GM12865 (cell line): ENCODE data around the gene ENSA.
"Not testable (repeated sequence)": the region's sequence is repeated elsewhere in the genome, so short reads cannot be mapped to it uniquely, and the experiment has no call there.

ENCODE experiments used
- DNase-seq: peaks from one replicate; pipeline ENCODE4 v3.0.0; 2010; ENCODE audit warnings: low read depth
- H3K4me3 ChIP-seq: 2 replicates; pipeline ENCODE4 v1.5.1; 2011; ENCODE audit warnings: mild to moderate bottlenecking, low read depth, low read length, control low read depth
- CTCF ChIP-seq: IDR thresholded peaks from 2 replicates; pipeline ENCODE4 v1.5.1; 2011; ENCODE audit warnings: low read length, control low read depth, low read depth, inconsistent platforms; ENCODE audit not compliant: insufficient read depth; ENCODE audit errors: missing control alignments

ENSA gene

GRCh38 chr1:150604226-150604588 is 25.2 kb downstream of the ENSA start:
- no peak for DNase-seq
- TF ChIP-seq CTCF, result no peak
- H3K4me3 ChIP-seq, result no peak overlapping the region

- DNase-seq, result no peak
- no peak for TF ChIP-seq CTCF
- H3K4me3 ChIP-seq, result no peak overlapping the region
These were observed 25.7 kb downstream of the ENSA start for GRCh38 chr1:150603711-150604110.

- H3K4me3 ChIP-seq, DNase-seq: not testable (repeated sequence)
These were observed 27.0 kb downstream of the ENSA start for GRCh38 chr1:150602372-150602771.

DNA sequence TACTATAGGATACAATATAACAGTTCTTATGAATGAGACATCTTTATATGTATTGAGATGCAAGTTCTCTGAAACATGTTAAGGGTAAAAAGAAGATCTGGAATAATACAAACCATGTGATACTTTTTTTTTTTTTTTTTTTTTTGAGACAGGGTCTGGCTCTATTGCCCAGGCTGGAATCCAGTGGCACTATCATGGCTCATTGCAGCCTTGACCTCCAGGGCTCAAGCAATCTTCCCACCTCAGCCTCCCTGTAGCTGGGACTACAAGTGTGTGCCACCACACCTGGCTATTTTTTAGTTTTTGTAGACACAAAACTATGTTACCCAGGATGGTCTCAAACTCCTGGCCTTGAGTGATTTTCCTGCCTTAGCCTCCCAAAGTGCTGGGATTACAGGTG is 27.9 kb downstream of the ENSA start:
- TF ChIP-seq CTCF, result no peak
- no peak for DNase-seq
- no peak overlapping the region for H3K4me3 ChIP-seq

DNA sequence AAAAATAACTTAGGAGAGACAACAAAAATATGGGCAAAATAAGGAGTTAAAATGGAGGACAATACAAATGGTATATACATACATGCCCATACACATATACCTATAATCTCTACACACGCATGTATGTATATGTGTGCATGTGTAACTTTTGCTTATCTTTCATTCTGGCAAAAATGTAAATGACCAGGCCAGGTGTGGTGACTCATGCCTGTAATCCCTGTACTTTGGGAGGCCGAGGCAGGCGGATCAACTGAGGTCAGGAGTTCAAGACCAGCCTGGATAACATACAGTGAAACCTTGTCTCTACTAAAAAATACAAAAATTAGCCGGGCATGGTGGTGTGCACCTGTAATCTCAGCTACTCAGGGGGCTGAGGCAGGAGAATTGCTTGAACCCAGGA is 31.1 kb downstream of the ENSA start:
- not testable (repeated sequence) for DNase-seq, H3K4me3 ChIP-seq

DNA sequence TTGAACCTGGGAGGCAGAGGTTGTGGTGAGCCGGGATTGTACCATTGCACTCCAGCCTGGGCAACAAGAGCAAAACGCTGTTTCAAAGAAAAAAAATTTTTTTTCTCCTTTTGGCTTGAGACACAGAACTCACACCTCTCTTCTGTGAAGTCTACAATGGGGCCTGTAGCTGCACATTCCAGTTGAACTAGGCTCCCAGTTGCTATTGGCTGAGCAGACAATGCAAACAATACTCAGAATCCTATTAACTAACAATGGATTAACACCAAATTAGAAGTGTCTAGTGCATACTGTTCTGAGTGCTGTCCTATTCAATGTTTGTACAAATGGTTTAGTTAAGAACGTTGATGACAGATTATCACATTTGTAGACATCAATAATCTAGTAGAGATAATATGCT is 32.4 kb downstream of the ENSA start:
- TF ChIP-seq CTCF, result no peak
- no peak for DNase-seq
- H3K4me3 ChIP-seq, result no peak overlapping the region

GRCh38 chr1:150596095-150596892 is 33.1 kb downstream of the ENSA start:
- no peak for DNase-seq
- no peak overlapping the region for H3K4me3 ChIP-seq
- no peak for TF ChIP-seq CTCF

GRCh38 chr1:150582371-150582770 is 47.0 kb downstream of the ENSA start:
- DNase-seq, result no peak
- H3K4me3 ChIP-seq, result no peak overlapping the region
- no peak for TF ChIP-seq CTCF

GRCh38 chr1:150581962-150582361 is 47.5 kb downstream of the ENSA start:
- not testable (repeated sequence) for DNase-seq, H3K4me3 ChIP-seq

- H3K4me3 ChIP-seq, DNase-seq: not testable (repeated sequence)
These were observed 48.0 kb downstream of the ENSA start for GRCh38 chr1:150581437-150581836.

DNA sequence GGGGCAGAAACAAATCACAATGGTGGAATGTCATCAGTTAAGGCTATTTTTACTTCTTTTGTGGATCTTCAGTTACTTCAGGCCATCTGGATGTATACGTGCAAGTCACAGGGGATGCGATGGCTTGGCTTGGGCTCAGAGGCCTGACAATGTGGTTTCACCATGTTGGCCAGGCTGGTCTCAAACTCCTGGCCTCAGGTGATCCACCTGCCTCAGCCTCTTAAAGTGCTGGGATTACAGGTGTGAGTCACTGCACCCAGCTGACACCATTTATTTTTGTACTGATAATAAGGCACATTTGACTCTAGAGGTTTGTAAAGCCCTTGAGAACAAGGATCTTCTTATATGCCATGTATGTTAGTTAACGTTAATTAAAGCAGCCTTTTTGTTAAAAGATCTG is 48.4 kb downstream of the ENSA start:
- H3K4me3 ChIP-seq, DNase-seq: not testable (repeated sequence)
